DND-41 (cell line): ENCODE data around the gene IFT80.

Experiments
- EZH2 ChIP-seq: IDR thresholded peaks from 3 replicates; pipeline ENCODE4 v1.6.1; 2012; ENCODE audit warnings: borderline replicate concordance, low read depth, mild to moderate bottlenecking, moderate library complexity, low read length, inconsistent platforms; ENCODE audit not compliant: severe bottlenecking
- TF ChIP-seq, protein P1 (sequence below): IDR thresholded peaks from 2 replicates; pipeline ENCODE4 v1.5.1; 2012; ENCODE audit warnings: borderline replicate concordance, low read length, moderate library complexity, mild to moderate bottlenecking; ENCODE audit not compliant: poor library complexity, severe bottlenecking; ENCODE audit errors: extremely low read depth

DNA sequence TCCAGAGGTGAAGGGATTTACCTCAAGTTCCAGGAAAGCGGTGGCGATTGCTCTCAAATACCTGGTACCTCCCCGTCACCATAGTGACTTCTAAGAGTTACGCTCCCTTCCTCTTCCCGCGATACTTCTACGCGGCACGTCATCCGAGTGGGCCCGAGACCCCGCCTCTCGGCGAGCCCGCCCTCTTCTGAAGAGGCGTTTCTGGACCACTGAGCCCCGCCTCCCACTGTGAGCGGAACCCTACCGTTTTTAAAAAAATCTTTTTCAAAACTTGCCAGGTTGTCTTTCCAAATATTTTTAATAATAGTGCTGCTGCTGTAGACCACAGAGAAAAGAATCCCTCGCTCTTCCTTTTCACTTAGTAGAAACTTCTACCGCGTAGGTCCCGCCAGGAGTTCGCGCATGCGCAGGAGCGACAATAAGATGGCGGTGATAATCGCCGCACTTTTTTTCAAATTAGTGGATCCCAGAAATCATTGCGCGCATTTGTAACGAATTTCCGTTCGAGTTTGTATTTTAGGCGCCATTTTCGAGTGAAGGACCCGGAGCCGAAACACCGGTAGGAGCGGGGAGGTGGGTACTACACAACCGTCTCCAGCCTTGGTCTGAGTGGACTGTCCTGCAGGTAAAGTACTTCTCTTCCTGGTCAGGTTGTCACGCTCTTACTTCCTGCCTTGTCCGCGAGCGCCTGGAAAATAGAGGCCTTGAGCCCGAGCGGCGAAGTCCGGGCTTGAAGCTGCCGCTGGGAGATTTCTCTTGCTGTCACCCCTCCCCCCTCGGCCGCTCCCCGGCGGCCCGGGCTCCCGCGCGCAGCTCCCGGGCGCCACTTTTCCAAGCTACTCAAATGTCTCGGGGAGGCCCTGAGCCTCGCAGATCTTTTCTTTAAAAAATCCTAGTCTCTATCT is at the start of gene IFT80, which contains the start of gene SMC4:
- TF ChIP-seq, protein P1, sequence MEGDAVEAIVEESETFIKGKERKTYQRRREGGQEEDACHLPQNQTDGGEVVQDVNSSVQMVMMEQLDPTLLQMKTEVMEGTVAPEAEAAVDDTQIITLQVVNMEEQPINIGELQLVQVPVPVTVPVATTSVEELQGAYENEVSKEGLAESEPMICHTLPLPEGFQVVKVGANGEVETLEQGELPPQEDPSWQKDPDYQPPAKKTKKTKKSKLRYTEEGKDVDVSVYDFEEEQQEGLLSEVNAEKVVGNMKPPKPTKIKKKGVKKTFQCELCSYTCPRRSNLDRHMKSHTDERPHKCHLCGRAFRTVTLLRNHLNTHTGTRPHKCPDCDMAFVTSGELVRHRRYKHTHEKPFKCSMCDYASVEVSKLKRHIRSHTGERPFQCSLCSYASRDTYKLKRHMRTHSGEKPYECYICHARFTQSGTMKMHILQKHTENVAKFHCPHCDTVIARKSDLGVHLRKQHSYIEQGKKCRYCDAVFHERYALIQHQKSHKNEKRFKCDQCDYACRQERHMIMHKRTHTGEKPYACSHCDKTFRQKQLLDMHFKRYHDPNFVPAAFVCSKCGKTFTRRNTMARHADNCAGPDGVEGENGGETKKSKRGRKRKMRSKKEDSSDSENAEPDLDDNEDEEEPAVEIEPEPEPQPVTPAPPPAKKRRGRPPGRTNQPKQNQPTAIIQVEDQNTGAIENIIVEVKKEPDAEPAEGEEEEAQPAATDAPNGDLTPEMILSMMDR: no peak
- no peak for TF ChIP-seq EZH2
